H1 (cell line): ENCODE data around the gene CDCA4. TPM values are rescaled to one million over a fixed set of nuclear protein-coding genes. Genes with fewer than 3 reads are reported as not detected.

ENCODE experiments used
- CBX5 ChIP-seq: fragments of 300-800, 300-1000 bp; sonication (generic); IDR thresholded peaks from 2 replicates; pipeline ENCODE4 v1.7.1; 2016; ENCODE audit warnings: antibody characterized with exemption, low read length, low read depth
- CTBP2 ChIP-seq: IDR thresholded peaks from 2 replicates; pipeline ENCODE4 v1.7.0; 2011; ENCODE audit warnings: borderline replicate concordance, mild to moderate bottlenecking, moderate library complexity, mixed read lengths, low read length; ENCODE audit not compliant: insufficient read depth, insufficient read length
- EP300 ChIP-seq, 2 experiments: IDR thresholded peaks; 1 replicate in 1 of 2; 2 replicates in 1 of 2; pipeline ENCODE4 v1.6.1; 2011 to 2012; ENCODE audit warnings: low read depth in 2 of 2, low read length in 2 of 2, mild to moderate bottlenecking in 2 of 2, borderline replicate concordance in 1 of 2, inconsistent platforms in 1 of 2, moderate library complexity in 1 of 2
- SP2 ChIP-seq: IDR thresholded peaks from 2 replicates; pipeline ENCODE4 v1.6.1; 2012; ENCODE audit warnings: mild to moderate bottlenecking, low read length, inconsistent platforms
- TAF1 ChIP-seq: IDR thresholded peaks from 2 replicates; pipeline ENCODE4 v1.6.1; 2011; ENCODE audit warnings: mild to moderate bottlenecking, low read depth, low read length
- ZNF274 ChIP-seq: IDR thresholded peaks from 2 replicates; pipeline ENCODE4 v1.7.0; 2012; ENCODE audit warnings: low read length, borderline replicate concordance; ENCODE audit errors: extremely low read depth
- polyA plus RNA-seq, 7 experiments: library from polyadenylated mRNA; depleted of rRNA in 3 of 7; stranded (reverse) in 5 of 7; unstranded in 2 of 7; fragments of >200 nt in 5 of 7; fragments of 200-250 nt in 2 of 7; gene quantifications; 1 replicate in 5 of 7; 2 replicates in 1 of 7; 4 replicates in 1 of 7; pipeline versions ENCODE4 v1.2.1 to v1.2.3, GENCODE V29; 2011 to 2013; ENCODE audit warnings: missing spikeins in 2 of 7, mixed read lengths in 2 of 7
- total RNA-seq: library from RNA; stranded (reverse); fragmentation: NEBNext Ultra II Directional; extraction: Animal tissue kit (Norgen Biotek cat#: 25700); gene quantifications from 2 replicates; pipeline ENCODE4 v1.2.1, GENCODE V29; 2021
- TF ChIP-seq, protein P1 (sequence below), 3 experiments: IDR thresholded peaks; 1 replicate in 2 of 3; 2 replicates in 1 of 3; pipeline versions ENCODE4 v1.5.1 to v1.6.1; 2011; ENCODE audit warnings: low read length in 3 of 3, mild to moderate bottlenecking in 3 of 3, inconsistent platforms in 2 of 3, low read depth in 1 of 3, moderate library complexity in 1 of 3; ENCODE audit not compliant: insufficient read depth in 1 of 3; ENCODE audit errors: control extremely low read depth in 1 of 3
- TF ChIP-seq, protein P2 (sequence below): fragments of 300-600 bp; sonication (generic); IDR thresholded peaks from 2 replicates; pipeline ENCODE4 v1.7.1; 2012; ENCODE audit warnings: low read length, moderate library complexity, mild to moderate bottlenecking, inconsistent platforms; ENCODE audit not compliant: insufficient replicate concordance

CDCA4 gene
- total and polyA plus RNA-seq, 2 of the 8 experiments (the other 6 are each of a cell fraction or from before 2014, with no cell fraction given), result 49.9 to 62.4 TPM

- TF ChIP-seq, protein P1, sequence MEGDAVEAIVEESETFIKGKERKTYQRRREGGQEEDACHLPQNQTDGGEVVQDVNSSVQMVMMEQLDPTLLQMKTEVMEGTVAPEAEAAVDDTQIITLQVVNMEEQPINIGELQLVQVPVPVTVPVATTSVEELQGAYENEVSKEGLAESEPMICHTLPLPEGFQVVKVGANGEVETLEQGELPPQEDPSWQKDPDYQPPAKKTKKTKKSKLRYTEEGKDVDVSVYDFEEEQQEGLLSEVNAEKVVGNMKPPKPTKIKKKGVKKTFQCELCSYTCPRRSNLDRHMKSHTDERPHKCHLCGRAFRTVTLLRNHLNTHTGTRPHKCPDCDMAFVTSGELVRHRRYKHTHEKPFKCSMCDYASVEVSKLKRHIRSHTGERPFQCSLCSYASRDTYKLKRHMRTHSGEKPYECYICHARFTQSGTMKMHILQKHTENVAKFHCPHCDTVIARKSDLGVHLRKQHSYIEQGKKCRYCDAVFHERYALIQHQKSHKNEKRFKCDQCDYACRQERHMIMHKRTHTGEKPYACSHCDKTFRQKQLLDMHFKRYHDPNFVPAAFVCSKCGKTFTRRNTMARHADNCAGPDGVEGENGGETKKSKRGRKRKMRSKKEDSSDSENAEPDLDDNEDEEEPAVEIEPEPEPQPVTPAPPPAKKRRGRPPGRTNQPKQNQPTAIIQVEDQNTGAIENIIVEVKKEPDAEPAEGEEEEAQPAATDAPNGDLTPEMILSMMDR (IDR thresholded peaks at IDR 0.05; ENCODE audit: control extremely low read depth in 1 of 3, insufficient read depth in 1 of 3, low read depth in 1 of 3, low read length in 3 of 3), result no peak
- TF ChIP-seq CBX5 (no peak), SP2 (no peak), ZNF274 (no peak), EP300 (IDR thresholded peaks at IDR 0.05; ENCODE audit: borderline replicate concordance in 1 of 2, low read depth in 2 of 2, low read length in 2 of 2) (no peak), TAF1 (no peak), CTBP2 (no peak)
- TF ChIP-seq, protein P2, sequence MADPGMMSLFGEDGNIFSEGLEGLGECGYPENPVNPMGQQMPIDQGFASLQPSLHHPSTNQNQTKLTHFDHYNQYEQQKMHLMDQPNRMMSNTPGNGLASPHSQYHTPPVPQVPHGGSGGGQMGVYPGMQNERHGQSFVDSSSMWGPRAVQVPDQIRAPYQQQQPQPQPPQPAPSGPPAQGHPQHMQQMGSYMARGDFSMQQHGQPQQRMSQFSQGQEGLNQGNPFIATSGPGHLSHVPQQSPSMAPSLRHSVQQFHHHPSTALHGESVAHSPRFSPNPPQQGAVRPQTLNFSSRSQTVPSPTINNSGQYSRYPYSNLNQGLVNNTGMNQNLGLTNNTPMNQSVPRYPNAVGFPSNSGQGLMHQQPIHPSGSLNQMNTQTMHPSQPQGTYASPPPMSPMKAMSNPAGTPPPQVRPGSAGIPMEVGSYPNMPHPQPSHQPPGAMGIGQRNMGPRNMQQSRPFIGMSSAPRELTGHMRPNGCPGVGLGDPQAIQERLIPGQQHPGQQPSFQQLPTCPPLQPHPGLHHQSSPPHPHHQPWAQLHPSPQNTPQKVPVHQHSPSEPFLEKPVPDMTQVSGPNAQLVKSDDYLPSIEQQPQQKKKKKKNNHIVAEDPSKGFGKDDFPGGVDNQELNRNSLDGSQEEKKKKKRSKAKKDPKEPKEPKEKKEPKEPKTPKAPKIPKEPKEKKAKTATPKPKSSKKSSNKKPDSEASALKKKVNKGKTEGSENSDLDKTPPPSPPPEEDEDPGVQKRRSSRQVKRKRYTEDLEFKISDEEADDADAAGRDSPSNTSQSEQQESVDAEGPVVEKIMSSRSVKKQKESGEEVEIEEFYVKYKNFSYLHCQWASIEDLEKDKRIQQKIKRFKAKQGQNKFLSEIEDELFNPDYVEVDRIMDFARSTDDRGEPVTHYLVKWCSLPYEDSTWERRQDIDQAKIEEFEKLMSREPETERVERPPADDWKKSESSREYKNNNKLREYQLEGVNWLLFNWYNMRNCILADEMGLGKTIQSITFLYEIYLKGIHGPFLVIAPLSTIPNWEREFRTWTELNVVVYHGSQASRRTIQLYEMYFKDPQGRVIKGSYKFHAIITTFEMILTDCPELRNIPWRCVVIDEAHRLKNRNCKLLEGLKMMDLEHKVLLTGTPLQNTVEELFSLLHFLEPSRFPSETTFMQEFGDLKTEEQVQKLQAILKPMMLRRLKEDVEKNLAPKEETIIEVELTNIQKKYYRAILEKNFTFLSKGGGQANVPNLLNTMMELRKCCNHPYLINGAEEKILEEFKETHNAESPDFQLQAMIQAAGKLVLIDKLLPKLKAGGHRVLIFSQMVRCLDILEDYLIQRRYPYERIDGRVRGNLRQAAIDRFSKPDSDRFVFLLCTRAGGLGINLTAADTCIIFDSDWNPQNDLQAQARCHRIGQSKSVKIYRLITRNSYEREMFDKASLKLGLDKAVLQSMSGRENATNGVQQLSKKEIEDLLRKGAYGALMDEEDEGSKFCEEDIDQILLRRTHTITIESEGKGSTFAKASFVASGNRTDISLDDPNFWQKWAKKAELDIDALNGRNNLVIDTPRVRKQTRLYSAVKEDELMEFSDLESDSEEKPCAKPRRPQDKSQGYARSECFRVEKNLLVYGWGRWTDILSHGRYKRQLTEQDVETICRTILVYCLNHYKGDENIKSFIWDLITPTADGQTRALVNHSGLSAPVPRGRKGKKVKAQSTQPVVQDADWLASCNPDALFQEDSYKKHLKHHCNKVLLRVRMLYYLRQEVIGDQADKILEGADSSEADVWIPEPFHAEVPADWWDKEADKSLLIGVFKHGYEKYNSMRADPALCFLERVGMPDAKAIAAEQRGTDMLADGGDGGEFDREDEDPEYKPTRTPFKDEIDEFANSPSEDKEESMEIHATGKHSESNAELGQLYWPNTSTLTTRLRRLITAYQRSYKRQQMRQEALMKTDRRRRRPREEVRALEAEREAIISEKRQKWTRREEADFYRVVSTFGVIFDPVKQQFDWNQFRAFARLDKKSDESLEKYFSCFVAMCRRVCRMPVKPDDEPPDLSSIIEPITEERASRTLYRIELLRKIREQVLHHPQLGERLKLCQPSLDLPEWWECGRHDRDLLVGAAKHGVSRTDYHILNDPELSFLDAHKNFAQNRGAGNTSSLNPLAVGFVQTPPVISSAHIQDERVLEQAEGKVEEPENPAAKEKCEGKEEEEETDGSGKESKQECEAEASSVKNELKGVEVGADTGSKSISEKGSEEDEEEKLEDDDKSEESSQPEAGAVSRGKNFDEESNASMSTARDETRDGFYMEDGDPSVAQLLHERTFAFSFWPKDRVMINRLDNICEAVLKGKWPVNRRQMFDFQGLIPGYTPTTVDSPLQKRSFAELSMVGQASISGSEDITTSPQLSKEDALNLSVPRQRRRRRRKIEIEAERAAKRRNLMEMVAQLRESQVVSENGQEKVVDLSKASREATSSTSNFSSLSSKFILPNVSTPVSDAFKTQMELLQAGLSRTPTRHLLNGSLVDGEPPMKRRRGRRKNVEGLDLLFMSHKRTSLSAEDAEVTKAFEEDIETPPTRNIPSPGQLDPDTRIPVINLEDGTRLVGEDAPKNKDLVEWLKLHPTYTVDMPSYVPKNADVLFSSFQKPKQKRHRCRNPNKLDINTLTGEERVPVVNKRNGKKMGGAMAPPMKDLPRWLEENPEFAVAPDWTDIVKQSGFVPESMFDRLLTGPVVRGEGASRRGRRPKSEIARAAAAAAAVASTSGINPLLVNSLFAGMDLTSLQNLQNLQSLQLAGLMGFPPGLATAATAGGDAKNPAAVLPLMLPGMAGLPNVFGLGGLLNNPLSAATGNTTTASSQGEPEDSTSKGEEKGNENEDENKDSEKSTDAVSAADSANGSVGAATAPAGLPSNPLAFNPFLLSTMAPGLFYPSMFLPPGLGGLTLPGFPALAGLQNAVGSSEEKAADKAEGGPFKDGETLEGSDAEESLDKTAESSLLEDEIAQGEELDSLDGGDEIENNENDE, result no peak
- TF ChIP-seq, all 59 proteins: peak for 0
These were observed 54.5 kb downstream of the CDCA4 start (continued) for GRCh38 chr14:104966261-104966865.
